Measurements from ENCODE around the gene SOCS3. TPM values are rescaled to one million over a fixed set of nuclear protein-coding genes. Genes with fewer than 3 reads are reported as not detected.

SOCS3 gene
- total and polyA plus RNA-seq, 2 donors (not counting 1 experiment from before 2014, with no cell fraction given), result 52.6 to 185 TPM

DNA sequence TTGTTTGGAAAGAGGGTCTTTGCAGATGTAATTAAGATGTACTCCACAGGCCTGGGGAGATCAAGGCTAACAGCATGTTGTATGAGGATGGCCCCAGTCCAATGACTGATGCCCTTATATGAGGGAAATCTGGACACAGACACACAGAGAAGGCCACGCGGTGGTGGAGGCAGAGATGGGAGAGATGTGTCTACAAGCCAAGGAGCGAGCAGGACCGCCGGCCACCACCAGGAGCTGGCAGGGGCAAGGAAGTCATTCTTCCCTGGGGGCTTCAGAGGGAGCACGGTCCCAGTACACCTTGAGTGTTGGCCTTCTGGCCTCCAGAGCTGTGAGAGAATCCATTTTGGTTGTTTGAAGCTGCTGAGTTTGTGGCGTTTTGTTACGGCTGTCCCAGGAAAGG is 14.7 kb downstream of the SOCS3 start:
- H3K27me3 ChIP-seq (ENCODE audit: control insufficient read depth, insufficient read depth, low read length), result no peaks in the 10 kb centered on the region
- H3K36me3 ChIP-seq (ENCODE audit: control insufficient read depth, insufficient read depth, low read length), result no peaks in the 10 kb centered on the region
- H3K27ac ChIP-seq (ENCODE audit: insufficient read depth, low read length), result no peak overlapping the region
- TF ChIP-seq EZH2 (IDR thresholded peaks at IDR 0.05; ENCODE audit: low read length, missing control alignments), result no peak
- TF ChIP-seq, protein P1, sequence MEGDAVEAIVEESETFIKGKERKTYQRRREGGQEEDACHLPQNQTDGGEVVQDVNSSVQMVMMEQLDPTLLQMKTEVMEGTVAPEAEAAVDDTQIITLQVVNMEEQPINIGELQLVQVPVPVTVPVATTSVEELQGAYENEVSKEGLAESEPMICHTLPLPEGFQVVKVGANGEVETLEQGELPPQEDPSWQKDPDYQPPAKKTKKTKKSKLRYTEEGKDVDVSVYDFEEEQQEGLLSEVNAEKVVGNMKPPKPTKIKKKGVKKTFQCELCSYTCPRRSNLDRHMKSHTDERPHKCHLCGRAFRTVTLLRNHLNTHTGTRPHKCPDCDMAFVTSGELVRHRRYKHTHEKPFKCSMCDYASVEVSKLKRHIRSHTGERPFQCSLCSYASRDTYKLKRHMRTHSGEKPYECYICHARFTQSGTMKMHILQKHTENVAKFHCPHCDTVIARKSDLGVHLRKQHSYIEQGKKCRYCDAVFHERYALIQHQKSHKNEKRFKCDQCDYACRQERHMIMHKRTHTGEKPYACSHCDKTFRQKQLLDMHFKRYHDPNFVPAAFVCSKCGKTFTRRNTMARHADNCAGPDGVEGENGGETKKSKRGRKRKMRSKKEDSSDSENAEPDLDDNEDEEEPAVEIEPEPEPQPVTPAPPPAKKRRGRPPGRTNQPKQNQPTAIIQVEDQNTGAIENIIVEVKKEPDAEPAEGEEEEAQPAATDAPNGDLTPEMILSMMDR (conservative IDR thresholded peaks at IDR 0.05 in 1 of 2, IDR thresholded peaks at IDR 0.05 in 1 of 2; ENCODE audit: low read depth in 1 of 2, low read length in 2 of 2), result no peak
- no peaks in the 10 kb centered on the region for H4K20me1 ChIP-seq (ENCODE audit: control insufficient read depth, extremely low read depth, insufficient read depth, low read length)
- no peaks in the 10 kb centered on the region for H3K9me3 ChIP-seq (ENCODE audit: control insufficient read depth, insufficient read depth, low read depth, low read length)
- DNase-seq (ENCODE audit: low read depth in 2 of 2), result no peak
- H3K9ac ChIP-seq (ENCODE audit: insufficient read depth, low read length), result no peak overlapping the region
- no peak overlapping the region for H3K4me3 ChIP-seq (replicated peaks in 1 of 4; ENCODE audit: control extremely low read depth in 1 of 4, insufficient read depth in 1 of 4, low read depth in 3 of 4, low read length in 4 of 4)
- peaks cover 33% of the 10 kb centered on the region for H3K4me1 ChIP-seq (ENCODE audit: control insufficient read depth, extremely low read depth, insufficient read depth, low read length)
- no peak overlapping the region for H2AFZ ChIP-seq (ENCODE audit: low read length)
- H3K79me2 ChIP-seq (ENCODE audit: control insufficient read depth, insufficient read depth, low read length), result no peaks in the 10 kb centered on the region
- no peak overlapping the region for H3K4me2 ChIP-seq (ENCODE audit: extremely low read depth, insufficient read depth, low read length)

DNA sequence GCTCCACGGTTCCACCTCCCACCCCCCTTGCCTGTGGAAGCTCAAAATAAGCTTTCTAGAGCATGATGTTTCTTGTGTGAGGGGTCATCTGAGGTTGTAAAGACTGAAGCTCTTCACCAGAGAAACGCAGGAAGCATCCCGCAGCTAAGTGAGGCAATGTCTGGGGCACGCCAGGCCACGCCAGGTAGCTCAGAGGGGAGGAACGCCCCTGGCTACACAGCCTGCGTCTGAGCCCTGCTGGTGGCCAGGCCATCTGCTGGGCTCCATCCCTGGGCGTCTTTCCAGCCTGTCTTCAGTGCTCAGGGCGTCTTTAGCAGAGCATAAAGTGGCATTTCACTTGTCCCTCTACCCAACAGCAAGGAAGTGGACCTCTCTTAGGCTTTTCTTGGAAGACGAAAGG is 15.2 kb downstream of the SOCS3 start:
- TF ChIP-seq, protein P1 (conservative IDR thresholded peaks at IDR 0.05 in 1 of 2, IDR thresholded peaks at IDR 0.05 in 1 of 2; ENCODE audit: low read depth in 1 of 2, low read length in 2 of 2), result no peak
- TF ChIP-seq EZH2 (IDR thresholded peaks at IDR 0.05; ENCODE audit: low read length, missing control alignments), result no peak
- H3K4me3 ChIP-seq (replicated peaks in 1 of 4; ENCODE audit: control extremely low read depth in 1 of 4, insufficient read depth in 1 of 4, low read depth in 3 of 4, low read length in 4 of 4), result no peak overlapping the region
- no peak overlapping the region for H2AFZ ChIP-seq (ENCODE audit: low read length)
- H3K4me2 ChIP-seq (ENCODE audit: extremely low read depth, insufficient read depth, low read length), result no peak overlapping the region
- no peak overlapping the region for H3K9ac ChIP-seq (ENCODE audit: insufficient read depth, low read length)
- H3K9me3 ChIP-seq (ENCODE audit: control insufficient read depth, insufficient read depth, low read depth, low read length), result no peaks in the 10 kb centered on the region
- H3K36me3 ChIP-seq (ENCODE audit: control insufficient read depth, insufficient read depth, low read length), result no peaks in the 10 kb centered on the region
- no peak for DNase-seq (ENCODE audit: low read depth in 2 of 2)
- no peaks in the 10 kb centered on the region for H4K20me1 ChIP-seq (ENCODE audit: control insufficient read depth, extremely low read depth, insufficient read depth, low read length)
- no peaks in the 10 kb centered on the region for H3K79me2 ChIP-seq (ENCODE audit: control insufficient read depth, insufficient read depth, low read length)
- no peaks in the 10 kb centered on the region for H3K27me3 ChIP-seq (ENCODE audit: control insufficient read depth, insufficient read depth, low read length)
- no peak overlapping the region for H3K27ac ChIP-seq (ENCODE audit: insufficient read depth, low read length)
- H3K4me1 ChIP-seq (ENCODE audit: control insufficient read depth, extremely low read depth, insufficient read depth, low read length), result peaks cover 33% of the 10 kb centered on the region

DNA sequence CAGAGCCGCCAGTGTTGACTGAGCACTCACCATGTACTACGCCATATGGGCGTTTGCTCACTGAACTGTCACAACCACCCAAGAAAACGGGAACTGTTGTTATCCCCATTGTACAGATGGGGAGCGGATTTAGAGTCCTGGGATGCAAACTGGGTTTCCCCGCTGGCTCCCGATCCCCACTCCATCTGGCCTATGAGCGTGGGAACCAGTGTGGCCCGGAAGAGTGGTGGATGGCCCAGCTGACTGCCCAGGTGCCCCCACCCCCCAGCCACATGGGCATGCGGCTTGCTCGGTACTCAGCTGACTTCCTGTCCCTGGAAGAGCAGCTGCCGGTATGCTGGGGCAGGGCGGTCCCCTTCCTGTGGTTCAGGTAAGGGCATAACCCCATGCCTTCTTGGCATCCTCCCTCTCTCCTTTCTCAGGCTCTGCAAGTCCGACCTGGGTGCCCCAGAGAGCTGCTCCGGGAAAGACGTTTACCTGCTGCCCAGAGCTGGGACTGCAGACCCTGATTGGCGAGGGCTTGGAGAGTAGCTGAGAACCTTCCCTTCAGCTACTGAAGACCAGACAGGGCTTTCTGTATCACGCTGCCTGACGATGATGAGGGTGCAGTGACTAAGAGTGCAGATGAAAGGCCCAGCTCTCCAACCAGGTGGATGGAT is 16.2 kb downstream of the SOCS3 start:
- Histone ChIP-seq H2AFZ (ENCODE audit: low read length) (no peak overlapping the region), H3K4me2 (ENCODE audit: extremely low read depth, insufficient read depth, low read length) (peak overlapping the region; percentile 85), H3K27me3 (ENCODE audit: control insufficient read depth, insufficient read depth, low read length) (no peaks in the 10 kb centered on the region), H3K9me3 (ENCODE audit: control insufficient read depth, insufficient read depth, low read depth, low read length) (no peaks in the 10 kb centered on the region), H3K36me3 (ENCODE audit: control insufficient read depth, insufficient read depth, low read length) (no peaks in the 10 kb centered on the region), H3K4me1 (ENCODE audit: control insufficient read depth, extremely low read depth, insufficient read depth, low read length) (peaks cover 31% of the 10 kb centered on the region), H3K27ac (ENCODE audit: insufficient read depth, low read length) (peak overlapping the region; percentile 98), H3K4me3 (replicated peaks in 1 of 4; ENCODE audit: control extremely low read depth in 1 of 4, insufficient read depth in 1 of 4, low read depth in 3 of 4, low read length in 4 of 4) (no peak overlapping the region), H4K20me1 (ENCODE audit: control insufficient read depth, extremely low read depth, insufficient read depth, low read length) (no peaks in the 10 kb centered on the region), H3K79me2 (ENCODE audit: control insufficient read depth, insufficient read depth, low read length) (no peaks in the 10 kb centered on the region), H3K9ac (ENCODE audit: insufficient read depth, low read length) (peak overlapping the region; percentile 95)
- DNase-seq (ENCODE audit: low read depth in 2 of 2), result no peak
- no peak for TF ChIP-seq EZH2 (IDR thresholded peaks at IDR 0.05; ENCODE audit: low read length, missing control alignments)
- TF ChIP-seq, protein P1 (conservative IDR thresholded peaks at IDR 0.05 in 1 of 2, IDR thresholded peaks at IDR 0.05 in 1 of 2; ENCODE audit: low read depth in 1 of 2, low read length in 2 of 2), result no peak

All from fibroblast of lung (primary cell).